SJCRH30 (cell line): ENCODE data around the gene CARMIL3. TPM values are rescaled to one million over a fixed set of nuclear protein-coding genes. Genes with fewer than 3 reads are reported as not detected.
"Not testable (repeated sequence)": the region's sequence is repeated elsewhere in the genome, so short reads cannot be mapped to it uniquely, and the experiment has no call there.

Source experiments
- DNase-seq, 2 experiments: peaks; one replicate each; pipeline ENCODE4 v3.0.0-alpha.2; 2015 to 2020
- H3K27ac ChIP-seq: fragments of 250-450 bp; sonication (Bioruptor Pico); 2 replicates; pipeline ENCODE4 v1.5.1; 2020; ENCODE audit warnings: mild to moderate bottlenecking, moderate library complexity
- H3K27me3 ChIP-seq: fragments of 250-450 bp; sonication (Bioruptor Pico); 2 replicates; pipeline ENCODE4 v1.5.1; 2020; ENCODE audit warnings: mild to moderate bottlenecking, moderate library complexity
- H3K36me3 ChIP-seq: fragments of 250-450 bp; sonication (Bioruptor Pico); 2 replicates; pipeline ENCODE4 v1.5.1; 2020; ENCODE audit warnings: mild to moderate bottlenecking, moderate library complexity
- H3K4me1 ChIP-seq: fragments of 250-450 bp; sonication (Bioruptor Pico); 2 replicates; pipeline ENCODE4 v1.5.1; 2020; ENCODE audit warnings: mild to moderate bottlenecking, moderate library complexity
- H3K4me3 ChIP-seq: fragments of 250-450 bp; sonication (Bioruptor Pico); 2 replicates; pipeline ENCODE4 v1.5.1; 2020; ENCODE audit warnings: mild to moderate bottlenecking, moderate library complexity
- H3K9me3 ChIP-seq: fragments of 250-450 bp; sonication (Bioruptor Pico); replicated peaks from 2 replicates; pipeline ENCODE4 v1.5.1; 2020; ENCODE audit warnings: mild to moderate bottlenecking, moderate library complexity
- total RNA-seq: library from RNA; depleted of rRNA; stranded (reverse); fragments of >200 nt; shearing (Covaris generic); gene quantifications from 2 replicates; pipeline ENCODE4 v1.2.3, GENCODE V29; 2014

CARMIL3 gene
- total RNA-seq, 1 experiment from 2014 or later, result 0.40 TPM

- DNase-seq, H3K36me3 ChIP-seq, H3K4me3 ChIP-seq, H3K27me3 ChIP-seq, H3K4me1 ChIP-seq, H3K27ac ChIP-seq: not testable (repeated sequence)
- peaks cover 11% of the 10 kb centered on the region for H3K9me3 ChIP-seq
Measured at GRCh38 chr14:24031331-24031730, 20.5 kb upstream of the CARMIL3 start.

- DNase-seq, result no peak
- peaks cover 11% of the 10 kb centered on the region for H3K9me3 ChIP-seq
- no peaks in the 10 kb centered on the region for H3K27me3 ChIP-seq
- H3K27ac ChIP-seq, result no peak overlapping the region
- H3K36me3 ChIP-seq, result no peaks in the 10 kb centered on the region
- H3K4me1 ChIP-seq, result no peaks in the 10 kb centered on the region
- no peak overlapping the region for H3K4me3 ChIP-seq
Measured at GRCh38 chr14:24032727-24033418, 18.9 kb upstream of the CARMIL3 start.

GRCh38 chr14:24035769-24036168 is 16.0 kb upstream of the CARMIL3 start:
- not testable (repeated sequence) for H3K36me3 ChIP-seq, H3K9me3 ChIP-seq, H3K4me1 ChIP-seq, DNase-seq, H3K27ac ChIP-seq, H3K27me3 ChIP-seq
- H3K4me3 ChIP-seq, result peak overlapping the region; percentile 67

GRCh38 chr14:24036169-24036962 is 15.4 kb upstream of the CARMIL3 start:
- H3K4me1 ChIP-seq, result no peaks in the 10 kb centered on the region
- H3K27ac ChIP-seq, result peak overlapping the region; percentile 33
- peak; percentile 84 to 86 for DNase-seq
- H3K27me3 ChIP-seq, result no peaks in the 10 kb centered on the region
- no peaks in the 10 kb centered on the region for H3K36me3 ChIP-seq
- peaks cover 5% of the 10 kb centered on the region; the same call in 1 of the 2 replicates for H3K9me3 ChIP-seq
- peak overlapping the region; percentile 67 for H3K4me3 ChIP-seq

GRCh38 chr14:24036963-24037657 is 14.7 kb upstream of the CARMIL3 start:
- not testable (repeated sequence) for H3K9me3 ChIP-seq, H3K36me3 ChIP-seq, H3K4me1 ChIP-seq, DNase-seq, H3K27me3 ChIP-seq, H3K27ac ChIP-seq
- H3K4me3 ChIP-seq, result peak overlapping the region; percentile 67

GRCh38 chr14:24037658-24038037 is 14.2 kb upstream of the CARMIL3 start:
- no peak overlapping the region for H3K27ac ChIP-seq
- H3K9me3 ChIP-seq, result no peaks in the 10 kb centered on the region
- H3K4me3 ChIP-seq, result no peak overlapping the region
- no peaks in the 10 kb centered on the region for H3K27me3 ChIP-seq
- no peaks in the 10 kb centered on the region for H3K4me1 ChIP-seq
- H3K36me3 ChIP-seq, result no peaks in the 10 kb centered on the region
- DNase-seq, result no peak

GRCh38 chr14:24038686-24039085 is 13.1 kb upstream of the CARMIL3 start:
- Histone ChIP-seq H3K4me3 (no peak overlapping the region), H3K9me3 (no peaks in the 10 kb centered on the region), H3K27me3 (no peaks in the 10 kb centered on the region), H3K36me3 (no peaks in the 10 kb centered on the region), H3K27ac (no peak overlapping the region), H3K4me1 (no peaks in the 10 kb centered on the region)
- DNase-seq, result no peak

GRCh38 chr14:24040692-24041091 is 11.1 kb upstream of the CARMIL3 start:
- no peak overlapping the region for H3K4me3 ChIP-seq
- no peak for DNase-seq
- no peaks in the 10 kb centered on the region for H3K9me3 ChIP-seq
- no peaks in the 10 kb centered on the region for H3K27me3 ChIP-seq
- no peaks in the 10 kb centered on the region for H3K4me1 ChIP-seq
- no peaks in the 10 kb centered on the region for H3K36me3 ChIP-seq
- no peak overlapping the region for H3K27ac ChIP-seq

GRCh38 chr14:24042746-24043145 is 9.1 kb upstream of the CARMIL3 start:
- Histone ChIP-seq H3K27ac (no peak overlapping the region), H3K4me3 (no peak overlapping the region), H3K36me3 (no peaks in the 10 kb centered on the region), H3K27me3 (no peaks in the 10 kb centered on the region), H3K4me1 (no peaks in the 10 kb centered on the region), H3K9me3 (no peaks in the 10 kb centered on the region)
- no peak for DNase-seq

GRCh38 chr14:24049002-24049401 is 2.8 kb upstream of the CARMIL3 start:
- H3K4me3 ChIP-seq, H3K27ac ChIP-seq, H3K4me1 ChIP-seq, H3K27me3 ChIP-seq, H3K9me3 ChIP-seq, DNase-seq, H3K36me3 ChIP-seq: not testable (repeated sequence)

GRCh38 chr14:24050753-24051152 is 1.1 kb upstream of the CARMIL3 start:
- H3K36me3 ChIP-seq, H3K4me3 ChIP-seq, H3K27me3 ChIP-seq, H3K9me3 ChIP-seq, H3K4me1 ChIP-seq, H3K27ac ChIP-seq, DNase-seq: not testable (repeated sequence)

- peak overlapping the region; percentile 62 for H3K4me3 ChIP-seq
- H3K36me3 ChIP-seq, result no peaks in the 10 kb centered on the region
- no peaks in the 10 kb centered on the region for H3K27me3 ChIP-seq
- H3K4me1 ChIP-seq, result no peaks in the 10 kb centered on the region; the same call in 1 of the 2 replicates
- no peaks in the 10 kb centered on the region for H3K9me3 ChIP-seq
- no peak overlapping the region for H3K27ac ChIP-seq
- DNase-seq, result no peak
Measured at GRCh38 chr14:24051176-24051788, 527 bp upstream of the CARMIL3 start.

GRCh38 chr14:24052656-24053547 is 1.1 kb downstream of the CARMIL3 start:
- no peak for DNase-seq
- no peaks in the 10 kb centered on the region for H3K27me3 ChIP-seq
- H3K36me3 ChIP-seq, result no peaks in the 10 kb centered on the region
- H3K27ac ChIP-seq, result no peak overlapping the region
- H3K4me1 ChIP-seq, result no peaks in the 10 kb centered on the region; the same call in 1 of the 2 replicates
- peak overlapping the region; percentile 62 for H3K4me3 ChIP-seq
- no peaks in the 10 kb centered on the region for H3K9me3 ChIP-seq
